Measurements from ENCODE around the gene HOXC6. TPM values are rescaled to one million over a fixed set of nuclear protein-coding genes. Genes with fewer than 3 reads are reported as not detected.
A peak's percentile ranks its signal among the peaks of the same experiment; 100 is the strongest.

Gene HOXC6
- polyA plus RNA-seq, 3 donors from 2014 or later: not detected

DNA sequence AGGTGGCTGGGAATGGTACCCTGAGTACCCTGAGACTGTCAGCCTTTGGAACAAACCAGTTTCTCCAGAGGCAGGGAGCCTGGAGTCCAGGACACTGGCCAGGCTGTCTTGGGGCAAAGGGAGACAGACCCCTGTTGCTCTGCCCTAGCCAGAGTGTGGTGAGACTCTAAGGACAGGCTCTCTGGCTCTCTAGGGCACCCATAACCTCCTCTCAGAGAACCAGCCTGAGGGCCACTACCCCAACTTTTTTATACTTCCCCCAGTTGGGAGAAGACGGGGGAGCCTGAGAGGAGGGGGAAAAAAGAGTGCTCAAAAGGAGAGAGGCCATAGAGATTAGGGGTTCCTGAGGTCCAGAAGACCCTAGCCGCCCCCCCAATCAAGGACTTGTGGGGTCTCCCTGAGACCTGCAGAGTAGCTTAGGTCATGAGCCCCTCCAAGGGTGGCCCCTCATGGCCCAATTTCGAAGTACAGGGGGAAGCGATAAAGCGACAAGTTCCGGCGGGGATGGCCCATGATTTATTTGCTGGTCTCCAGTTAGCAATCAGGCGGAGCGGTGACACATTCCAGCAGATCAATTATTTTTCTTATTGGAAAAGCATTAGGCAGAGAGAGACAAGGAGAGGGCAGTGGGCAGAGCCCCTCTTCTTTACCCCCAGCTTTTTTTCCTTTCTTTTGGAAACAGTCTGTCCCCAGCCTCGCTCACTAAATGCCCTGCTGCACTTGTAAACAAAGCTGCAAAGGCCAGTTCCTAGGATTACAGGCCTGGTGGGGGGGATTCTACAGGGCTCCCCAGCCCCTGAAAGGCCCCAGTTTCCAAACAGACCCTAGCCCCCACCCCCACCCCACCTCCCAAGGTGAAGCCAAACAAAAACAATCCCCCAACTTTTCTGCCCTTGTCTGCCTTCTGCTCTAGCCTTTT lies 17.9 kb upstream of the HOXC6 start:
- Mint-ChIP-seq H3K27me3 (ENCODE audit: low read depth in 3 of 3) (peaks cover 50 to 80% (median 73%) of the 10 kb centered on the region in 3 donors), H3K27ac (no peak overlapping the region), H3K4me3 (peak overlapping the region in 2 of 5 donors; percentile 29 to 46), H3K4me1 (peaks cover 19 to 33% of the 10 kb centered on the region in 2 donors), H3K9me3 (peaks cover 0 to 3% (median 0%) of the 10 kb centered on the region in 6 donors), H3K36me3 (no peaks in the 10 kb centered on the region)
- DNase-seq: no peak

GRCh38 chr12:54010972-54011664 lies 17.1 kb upstream of the HOXC6 start:
- peaks cover 0 to 3% (median 0%) of the 10 kb centered on the region in 6 donors for H3K9me3 Mint-ChIP-seq
- peak overlapping the region in 2 of 5 donors; percentile 27 to 46 for H3K4me3 Mint-ChIP-seq
- H3K27me3 Mint-ChIP-seq (ENCODE audit: low read depth in 3 of 3): peaks cover 48 to 80% (median 75%) of the 10 kb centered on the region in 3 donors
- no peaks in the 10 kb centered on the region for H3K36me3 Mint-ChIP-seq
- DNase-seq: no peak
- peaks cover 18 to 25% of the 10 kb centered on the region in 2 donors for H3K4me1 Mint-ChIP-seq
- no peak overlapping the region for H3K27ac Mint-ChIP-seq

- Mint-ChIP-seq H3K27ac (no peak overlapping the region), H3K27me3 (ENCODE audit: low read depth in 3 of 3) (peaks cover 46 to 77% (median 76%) of the 10 kb centered on the region in 3 donors), H3K9me3 (peaks cover 0 to 3% (median 0%) of the 10 kb centered on the region in 6 donors), H3K4me3 (peak overlapping the region in 1 of 5 donors; percentile 18), H3K4me1 (peaks cover 15 to 20% of the 10 kb centered on the region in 2 donors), H3K36me3 (no peaks in the 10 kb centered on the region)
- DNase-seq: no peak
These were observed 16.3 kb upstream of the HOXC6 start for GRCh38 chr12:54011665-54012532.

GRCh38 chr12:54012631-54013409 lies 15.4 kb upstream of the HOXC6 start:
- peak overlapping the region in 1 of 6 donors; percentile 59 for H3K27ac Mint-ChIP-seq
- peaks cover 0 to 3% (median 0%) of the 10 kb centered on the region in 6 donors for H3K9me3 Mint-ChIP-seq
- no peak for DNase-seq
- no peaks in the 10 kb centered on the region for H3K36me3 Mint-ChIP-seq
- peaks cover 22 to 29% of the 10 kb centered on the region in 2 donors for H3K4me1 Mint-ChIP-seq
- H3K27me3 Mint-ChIP-seq (ENCODE audit: low read depth in 3 of 3): peaks cover 44 to 75% (median 75%) of the 10 kb centered on the region in 3 donors
- H3K4me3 Mint-ChIP-seq: no peak overlapping the region

DNA sequence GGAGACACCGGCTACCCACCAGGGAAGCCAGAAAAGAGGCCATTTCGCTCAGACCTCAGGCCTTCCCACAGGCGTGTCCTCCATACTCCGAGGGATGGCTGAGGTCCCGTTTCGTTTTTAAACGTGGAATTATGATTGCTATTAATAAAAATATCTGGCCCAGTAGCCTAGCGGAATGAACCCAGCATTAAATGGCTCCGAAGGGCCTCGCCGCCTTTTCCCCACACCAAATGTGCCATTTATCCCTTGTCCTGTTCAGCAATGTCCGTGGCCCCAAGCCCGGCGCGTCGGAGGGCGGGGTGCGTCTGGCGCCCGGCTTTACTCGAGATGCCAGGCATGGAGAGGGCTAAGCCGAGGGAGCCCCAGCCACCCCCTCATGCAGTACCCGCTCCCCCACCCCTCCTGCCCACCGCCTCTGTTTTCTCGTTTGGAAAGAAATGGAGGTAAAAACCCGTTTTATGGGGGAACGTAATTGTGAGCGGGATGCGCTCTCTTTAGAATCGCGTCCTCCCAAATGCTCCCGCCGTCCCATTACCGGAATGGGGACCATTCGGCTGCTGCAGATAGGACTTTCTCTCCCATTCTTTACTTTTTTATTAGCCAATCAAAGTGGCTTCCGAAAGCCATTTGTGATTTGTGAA lies 13.7 kb upstream of the HOXC6 start:
- Mint-ChIP-seq H3K9me3 (peaks cover 0 to 2% (median 0%) of the 10 kb centered on the region in 6 donors), H3K36me3 (no peaks in the 10 kb centered on the region), H3K4me3 (peak overlapping the region in 1 of 5 donors; percentile 7), H3K4me1 (peaks cover 24 to 34% of the 10 kb centered on the region in 2 donors), H3K27me3 (ENCODE audit: low read depth in 3 of 3) (peaks cover 39 to 64% (median 63%) of the 10 kb centered on the region in 3 donors), H3K27ac (peak overlapping the region in 1 of 6 donors; percentile 20)
- no peak for DNase-seq

DNA sequence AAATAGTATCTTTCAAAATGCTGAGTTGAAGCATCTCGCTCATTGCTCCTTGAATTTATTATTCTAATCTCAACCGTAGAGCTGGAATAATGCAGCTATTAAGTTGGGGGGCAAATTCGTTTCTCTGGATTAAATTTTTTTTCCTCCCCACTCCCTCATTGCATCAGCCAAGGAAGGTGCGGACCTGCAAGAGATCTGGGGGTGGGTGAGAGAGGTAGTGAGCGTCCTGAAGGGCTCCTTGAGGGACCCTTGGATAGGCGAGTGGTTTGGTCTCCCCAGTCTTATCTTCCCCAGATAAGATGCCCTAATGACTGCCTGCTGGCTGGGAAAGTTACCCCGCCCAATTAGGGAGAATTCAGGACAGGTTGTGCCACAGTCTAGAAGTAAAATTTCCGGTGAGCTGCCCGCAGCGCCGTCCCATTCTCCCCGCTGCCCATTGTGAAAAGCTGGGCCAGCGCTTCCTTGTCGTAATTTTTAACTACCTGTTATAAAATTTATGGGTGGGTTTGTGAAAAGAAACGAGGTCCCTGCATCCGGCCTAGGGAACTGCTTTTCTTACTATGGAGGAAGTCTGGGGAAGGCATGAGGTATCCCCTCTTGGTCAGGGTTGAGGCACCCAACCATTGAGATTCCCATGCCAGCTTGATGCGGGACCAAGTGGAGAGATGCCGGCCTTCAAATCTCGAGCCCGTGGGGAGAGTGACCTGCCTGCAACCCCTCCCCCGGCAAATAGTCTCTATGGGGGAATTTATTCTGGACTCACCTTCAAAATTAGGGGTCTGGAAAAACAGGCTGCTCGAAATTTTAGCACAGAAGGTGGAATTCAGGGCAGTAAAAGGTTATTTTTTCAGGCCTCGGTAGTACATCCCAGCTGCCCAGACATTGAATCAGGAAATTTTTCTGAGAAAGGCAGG lies 13.0 kb upstream of the HOXC6 start:
- H3K4me3 Mint-ChIP-seq: peak overlapping the region in 2 of 5 donors; percentile 12 to 35
- H3K27ac Mint-ChIP-seq: peak overlapping the region in 1 of 6 donors; percentile 20
- H3K4me1 Mint-ChIP-seq: peaks cover 24 to 37% of the 10 kb centered on the region in 2 donors
- no peak for DNase-seq
- H3K27me3 Mint-ChIP-seq (ENCODE audit: low read depth in 3 of 3): peaks cover 35 to 64% (median 60%) of the 10 kb centered on the region in 3 donors
- H3K9me3 Mint-ChIP-seq: peaks cover 0 to 2% (median 0%) of the 10 kb centered on the region in 6 donors
- H3K36me3 Mint-ChIP-seq: no peaks in the 10 kb centered on the region

- DNase-seq: no peak
- Mint-ChIP-seq H3K4me1 (peaks cover 23 to 35% of the 10 kb centered on the region in 2 donors), H3K27me3 (ENCODE audit: low read depth in 3 of 3) (peaks cover 30 to 62% (median 58%) of the 10 kb centered on the region in 3 donors), H3K4me3 (peak overlapping the region in 3 of 5 donors; percentile 13 to 38 (median 35)), H3K27ac (no peak overlapping the region), H3K9me3 (peaks cover 0 to 2% (median 0%) of the 10 kb centered on the region in 6 donors), H3K36me3 (no peaks in the 10 kb centered on the region)
These were observed 12.2 kb upstream of the HOXC6 start for GRCh38 chr12:54016051-54016450.

DNA sequence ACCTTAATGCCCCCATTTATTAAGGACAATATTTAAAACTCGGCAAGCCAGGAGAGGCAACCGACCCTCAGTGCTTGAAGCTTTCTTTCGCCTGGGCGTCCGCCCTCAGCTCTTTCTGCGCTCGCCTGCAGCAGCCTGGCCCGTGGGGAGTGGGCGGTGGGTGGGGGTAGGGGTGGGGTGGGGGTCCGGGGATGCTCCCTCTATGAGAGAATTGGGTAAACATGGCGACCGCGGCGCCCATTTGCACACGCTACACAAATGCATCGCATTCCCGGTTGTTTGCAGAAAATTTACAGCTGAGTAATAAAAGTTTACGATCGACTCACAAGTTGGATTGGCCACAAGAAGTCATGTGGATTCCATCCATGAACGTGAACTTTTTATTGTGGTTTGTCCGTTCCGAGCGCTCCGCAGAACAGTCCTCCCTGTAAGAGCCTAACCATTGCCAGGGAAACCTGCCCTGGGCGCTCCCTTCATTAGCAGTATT lies 11.7 kb upstream of the HOXC6 start:
- peaks cover 26 to 57% (median 55%) of the 10 kb centered on the region in 3 donors for H3K27me3 Mint-ChIP-seq (ENCODE audit: low read depth in 3 of 3)
- H3K9me3 Mint-ChIP-seq: peaks cover 0 to 2% (median 0%) of the 10 kb centered on the region in 6 donors

GRCh38 chr12:54017027-54017788 lies 11.0 kb upstream of the HOXC6 start:
- H3K36me3 Mint-ChIP-seq: no peaks in the 10 kb centered on the region
- peak overlapping the region in 5 of 6 donors; percentile 68 to 87 (median 82) for H3K27ac Mint-ChIP-seq
- DNase-seq: peak in 1 of 3 donors; percentile 24
- peaks cover 22 to 27% of the 10 kb centered on the region in 2 donors for H3K4me1 Mint-ChIP-seq
- peaks cover 28 to 57% (median 54%) of the 10 kb centered on the region in 3 donors for H3K27me3 Mint-ChIP-seq (ENCODE audit: low read depth in 3 of 3)
- peaks cover 0 to 2% (median 0%) of the 10 kb centered on the region in 6 donors for H3K9me3 Mint-ChIP-seq
- peak overlapping the region; percentile 89 to 95 (median 93) for H3K4me3 Mint-ChIP-seq

More for the DNA sequence above, 11.7 kb upstream of the HOXC6 start:
- H3K27ac Mint-ChIP-seq: no peak overlapping the region
- DNase-seq: no peak
- no peaks in the 10 kb centered on the region for H3K36me3 Mint-ChIP-seq
- H3K4me3 Mint-ChIP-seq: peak overlapping the region in 4 of 5 donors; percentile 13 to 49 (median 40)
- H3K4me1 Mint-ChIP-seq: peaks cover 22 to 30% of the 10 kb centered on the region in 2 donors

- H3K36me3 Mint-ChIP-seq: no peaks in the 10 kb centered on the region
- peaks cover 0 to 2% (median 0%) of the 10 kb centered on the region in 6 donors for H3K9me3 Mint-ChIP-seq
- H3K27me3 Mint-ChIP-seq (ENCODE audit: low read depth in 3 of 3): peaks cover 32 to 55% (median 53%) of the 10 kb centered on the region in 3 donors
- H3K27ac Mint-ChIP-seq: peak overlapping the region in 5 of 6 donors; percentile 68 to 87 (median 82)
- DNase-seq: peak; percentile 81 to 89 (median 84)
- H3K4me3 Mint-ChIP-seq: peak overlapping the region; percentile 89 to 95 (median 93)
- H3K4me1 Mint-ChIP-seq: peaks cover 22 to 27% of the 10 kb centered on the region in 2 donors
These were observed 10.3 kb upstream of the HOXC6 start for GRCh38 chr12:54017878-54018467.
